Activated CD8-positive, alpha-beta memory T cell treated with anti-CD3 and anti-CD28 coated beads, Interleukin-2, amount 50 U/mL, for 24 hours (primary cell): ENCODE data around the gene KIF26A.
"Not testable (repeated sequence)": the region's sequence is repeated elsewhere in the genome, so short reads cannot be mapped to it uniquely, and the experiment has no call there.

Source experiments
- DNase-seq: peaks from one replicate; pipeline ENCODE4 v3.0.0-alpha.2; 2020; ENCODE audit errors: extremely low read depth

Gene KIF26A

DNA sequence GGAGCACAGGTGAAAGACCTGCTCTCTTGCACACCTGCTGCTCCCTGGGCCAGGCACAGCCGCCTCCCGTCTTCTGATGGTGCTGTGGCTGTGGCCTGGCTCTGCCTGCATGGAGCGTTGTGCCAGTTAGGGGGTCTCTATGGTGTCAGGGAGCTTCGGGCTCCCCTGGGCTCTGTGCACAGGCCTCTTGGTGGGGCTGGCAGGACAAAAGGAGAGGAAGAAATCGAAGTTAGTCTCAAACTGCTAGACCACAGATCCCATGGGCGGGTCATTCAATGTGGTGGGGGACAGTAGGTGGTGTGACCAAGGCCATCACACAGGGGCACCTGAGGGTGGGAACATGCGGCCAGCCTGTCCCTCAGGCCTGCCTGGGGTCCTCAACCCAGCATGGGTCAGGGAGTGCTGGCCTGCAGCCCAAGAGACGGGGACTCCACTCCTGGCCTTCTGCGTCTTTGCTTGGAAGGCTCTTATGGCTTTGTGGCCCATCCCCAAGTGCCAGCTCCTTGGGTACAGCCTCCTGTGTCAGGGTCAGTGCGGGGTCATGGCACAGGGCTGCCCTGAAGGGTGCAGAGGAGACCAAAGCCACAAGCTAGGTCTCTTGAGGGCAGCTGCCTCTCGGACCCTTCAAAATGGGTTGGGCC lies 84.1 kb downstream of the KIF26A start:
- DNase-seq: no peak

DNA sequence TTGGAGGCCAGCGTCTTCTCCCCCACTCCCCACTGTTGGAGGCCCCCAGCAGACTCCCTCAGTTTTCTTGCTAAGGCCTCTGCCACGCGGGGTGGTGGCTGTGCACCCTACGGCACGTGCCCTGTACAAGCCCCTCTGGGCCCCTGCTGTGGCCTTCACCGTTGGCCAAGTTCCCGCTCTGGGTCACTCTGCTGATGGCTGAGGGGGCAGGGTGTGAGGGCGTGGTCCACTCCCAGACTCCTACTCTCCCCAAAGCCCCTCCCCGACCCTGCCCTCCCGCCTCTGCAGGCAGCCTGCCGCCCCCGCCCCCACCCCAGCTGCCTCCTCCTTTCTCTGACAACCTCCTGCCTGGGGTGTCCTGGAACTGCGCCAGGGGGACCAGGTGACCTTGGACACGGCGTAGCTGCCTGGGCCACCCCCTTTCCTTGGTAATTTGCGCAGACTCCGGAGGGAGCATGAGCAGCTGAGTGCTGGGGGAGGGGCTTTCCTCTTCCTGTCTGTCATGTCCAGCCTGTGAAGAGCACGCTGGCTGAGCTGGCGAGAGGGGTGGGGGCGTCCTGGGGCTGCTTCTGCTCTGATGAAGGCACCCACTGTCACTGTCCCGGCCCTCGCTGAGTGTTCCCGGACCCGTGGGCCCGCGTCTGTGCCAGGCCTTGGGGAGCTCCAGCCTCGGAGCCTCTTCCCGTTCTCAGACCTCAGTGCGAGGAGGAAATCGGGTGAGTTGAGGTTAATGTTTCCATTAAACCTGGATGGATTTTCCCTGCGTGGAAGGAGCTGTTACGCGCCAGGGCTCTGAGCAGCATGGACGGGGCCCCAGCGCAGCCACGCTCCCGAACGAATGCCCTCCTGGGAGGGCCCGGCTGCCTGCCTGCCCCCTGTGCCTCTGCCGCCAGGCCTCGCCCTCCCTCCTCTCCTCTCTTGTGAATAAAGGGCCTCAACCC lies 85.0 kb downstream of the KIF26A start:
- DNase-seq: no peak

DNA sequence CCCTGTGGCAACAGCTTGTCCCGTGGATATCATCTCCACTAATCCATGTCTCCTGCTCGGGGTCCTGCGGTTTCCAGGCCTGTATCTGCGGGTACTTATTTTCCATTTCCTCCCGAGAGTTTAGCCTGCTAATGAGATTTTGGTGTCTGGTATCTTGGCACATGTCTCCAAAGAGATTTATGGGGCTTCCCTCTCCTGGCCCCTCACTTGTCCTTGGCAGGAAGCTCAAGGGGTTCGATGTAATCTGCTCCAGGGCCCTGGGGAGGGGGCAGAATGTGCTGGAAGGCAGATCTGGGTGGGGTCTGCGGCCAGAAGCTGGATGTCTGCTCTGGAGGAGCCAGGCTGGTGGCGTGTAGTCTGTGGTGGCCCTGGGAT lies 85.7 kb downstream of the KIF26A start:
- no peak for DNase-seq

DNA sequence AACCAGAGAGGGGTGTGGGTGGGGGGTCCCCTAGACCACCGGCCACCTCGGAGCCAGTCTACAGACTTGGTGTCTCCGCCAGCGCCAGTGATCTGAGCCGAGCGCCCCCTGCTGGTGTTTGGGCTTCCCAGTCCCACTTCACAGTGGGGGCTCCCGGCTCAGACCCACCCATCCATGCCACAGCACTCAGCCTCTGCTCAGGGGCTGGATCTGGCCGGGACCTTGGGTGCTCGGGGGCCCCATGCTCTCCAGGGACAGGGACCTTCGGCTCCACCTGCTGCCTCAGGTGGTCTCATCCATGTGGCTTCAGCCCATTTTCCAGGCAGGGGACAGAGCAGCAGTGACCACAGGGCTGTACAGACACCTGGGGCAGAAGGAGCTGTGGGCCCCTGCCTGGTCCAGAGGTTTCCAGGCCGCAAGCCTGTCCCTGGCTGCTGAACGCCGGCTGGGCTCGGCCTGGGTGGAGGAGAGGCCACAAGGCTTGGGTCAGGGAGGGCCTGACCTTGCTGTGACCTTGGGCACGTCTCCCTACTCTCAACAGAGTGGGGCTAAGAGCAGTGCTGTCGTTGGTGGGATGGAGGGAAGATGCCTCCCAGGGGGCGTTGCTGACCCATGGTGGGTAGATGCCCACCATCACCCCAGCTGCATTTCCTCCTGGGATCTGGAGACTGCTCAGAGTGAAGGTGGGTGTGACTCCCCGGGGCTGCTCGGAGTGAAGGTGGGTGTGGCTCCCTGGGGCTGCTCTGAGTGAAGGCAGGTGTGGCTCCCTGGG lies 86.3 kb downstream of the KIF26A start:
- DNase-seq: peak; percentile 5

DNA sequence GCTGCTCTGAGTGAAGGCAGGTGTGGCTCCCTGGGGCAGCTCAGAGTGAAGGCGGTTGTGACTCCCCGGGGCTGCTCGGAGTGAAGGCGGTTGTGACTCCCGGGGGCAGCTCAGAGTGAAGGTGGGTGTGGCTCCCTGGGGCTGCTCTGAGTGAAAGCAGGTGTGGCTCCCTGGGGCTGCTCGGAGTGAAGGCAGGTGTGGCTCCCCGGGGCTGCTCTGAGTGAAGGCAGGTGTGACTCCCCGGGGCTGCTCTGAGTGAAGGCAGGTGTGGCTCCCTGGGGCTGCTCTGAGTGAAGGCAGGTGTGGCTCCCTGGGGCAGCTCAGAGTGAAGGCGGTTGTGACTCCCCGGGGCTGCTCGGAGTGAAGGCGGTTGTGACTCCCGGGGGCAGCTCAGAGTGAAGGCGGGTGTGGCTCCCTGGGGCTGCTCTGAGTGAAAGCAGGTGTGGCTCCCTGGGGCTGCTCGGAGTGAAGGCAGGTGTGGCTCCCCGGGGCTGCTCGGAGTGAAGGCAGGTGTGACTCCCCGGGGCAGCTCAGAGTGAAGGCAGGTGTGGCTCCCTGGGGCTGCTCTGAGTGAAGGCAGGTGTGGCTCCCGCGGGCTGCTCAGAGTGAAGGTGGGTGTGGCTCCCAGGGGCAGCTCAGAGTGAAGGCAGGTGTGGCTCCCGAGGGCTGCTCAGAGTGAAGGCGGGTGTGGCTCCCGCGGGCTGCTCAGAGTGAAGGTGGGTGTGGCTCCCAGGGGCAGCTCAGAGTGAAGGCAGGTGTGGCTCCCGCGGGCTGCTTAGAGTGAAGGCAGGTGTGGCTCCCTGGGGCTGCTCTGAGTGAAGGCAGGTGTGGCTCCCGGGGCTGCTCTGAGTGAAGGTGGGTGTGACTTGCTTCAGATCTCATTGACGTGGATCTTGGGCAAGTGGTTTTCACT lies 87.1 kb downstream of the KIF26A start:
- not testable (repeated sequence) for DNase-seq

DNA sequence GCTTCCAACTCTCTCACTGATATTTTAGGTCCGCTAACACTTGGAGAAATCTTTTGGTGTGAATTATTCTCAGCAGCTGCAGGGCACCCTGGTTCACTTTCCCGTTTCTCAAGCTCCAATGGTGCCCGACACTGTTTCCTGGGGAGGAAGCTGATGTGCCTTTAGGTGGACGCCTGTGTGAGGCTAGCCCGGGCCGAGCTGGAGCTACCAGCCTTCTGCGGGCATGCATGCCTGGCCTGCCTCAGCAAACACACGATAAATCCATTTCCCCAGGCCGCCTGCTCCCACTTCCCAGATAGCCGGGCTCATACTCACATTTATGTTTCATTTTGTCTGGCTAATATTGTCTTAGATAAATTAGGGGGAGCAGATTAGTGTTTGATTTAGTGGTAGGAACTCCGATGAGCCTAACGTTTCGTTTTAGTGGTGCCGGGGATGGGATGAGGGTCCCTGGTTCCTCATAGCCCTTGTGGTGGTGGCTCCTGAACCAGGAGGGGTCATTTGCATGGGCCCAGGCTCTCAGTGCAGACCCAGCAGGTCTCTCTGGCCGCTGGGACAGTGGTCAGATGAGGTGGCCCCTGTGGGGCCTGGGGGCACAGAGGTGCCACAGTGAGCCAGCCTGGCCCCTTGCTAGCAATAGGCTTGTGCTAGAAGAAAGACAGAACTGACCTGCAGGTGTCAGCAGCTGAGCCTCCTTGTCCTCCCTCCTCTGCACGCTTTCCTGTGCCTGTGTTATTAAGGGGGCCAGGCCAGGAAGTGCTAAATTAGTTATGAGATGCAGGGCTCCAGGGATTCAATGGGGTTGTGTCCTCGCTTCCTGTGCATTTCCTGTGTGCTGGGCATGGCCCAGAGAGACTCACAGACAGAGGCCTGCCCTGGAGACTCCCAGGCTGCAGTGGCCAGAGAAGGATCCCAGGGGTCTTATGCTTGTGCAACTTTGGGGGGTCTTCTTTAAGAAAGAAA lies 88.3 kb downstream of the KIF26A start:
- DNase-seq: no peak

DNA sequence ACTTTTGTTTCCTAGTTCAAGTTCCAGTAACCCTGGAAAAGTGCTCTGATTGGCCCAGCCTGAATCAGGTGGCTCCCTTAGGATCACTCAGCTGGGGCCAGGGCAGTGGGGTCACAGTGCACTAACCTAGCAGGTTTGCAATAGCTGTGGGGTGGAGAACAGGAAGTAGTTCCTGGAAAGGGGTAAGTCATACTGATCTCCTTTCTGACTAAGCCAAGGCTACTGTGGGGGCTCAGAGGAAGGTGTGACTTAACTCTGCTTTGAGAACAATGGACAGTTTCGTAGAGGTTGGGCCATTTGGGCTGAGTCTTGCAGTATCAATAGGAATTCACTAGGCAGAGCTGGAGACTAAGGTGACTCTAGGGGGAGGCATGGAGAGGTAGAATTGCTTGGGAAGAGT lies 89.4 kb downstream of the KIF26A start:
- no peak for DNase-seq

DNA sequence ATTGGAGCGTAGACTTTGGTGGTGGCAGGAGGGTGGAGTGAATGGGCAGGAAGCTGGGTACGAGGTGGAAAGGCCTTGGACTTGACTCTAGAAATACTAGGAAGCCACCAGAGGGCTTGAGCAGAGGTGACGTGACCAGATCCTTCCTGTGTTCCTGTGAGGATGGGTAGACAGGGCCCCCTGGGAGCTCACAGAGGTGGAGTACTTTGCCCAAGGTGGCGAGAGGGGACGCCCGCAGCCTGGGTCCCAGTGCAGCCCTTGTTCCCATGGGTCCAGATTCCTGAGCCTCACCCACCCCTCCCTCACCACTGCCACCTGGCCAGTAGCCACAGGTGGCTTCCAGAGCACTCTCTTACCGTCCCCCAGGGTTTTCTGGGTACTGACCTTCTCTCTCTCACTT lies 89.8 kb downstream of the KIF26A start:
- DNase-seq: no peak

DNA sequence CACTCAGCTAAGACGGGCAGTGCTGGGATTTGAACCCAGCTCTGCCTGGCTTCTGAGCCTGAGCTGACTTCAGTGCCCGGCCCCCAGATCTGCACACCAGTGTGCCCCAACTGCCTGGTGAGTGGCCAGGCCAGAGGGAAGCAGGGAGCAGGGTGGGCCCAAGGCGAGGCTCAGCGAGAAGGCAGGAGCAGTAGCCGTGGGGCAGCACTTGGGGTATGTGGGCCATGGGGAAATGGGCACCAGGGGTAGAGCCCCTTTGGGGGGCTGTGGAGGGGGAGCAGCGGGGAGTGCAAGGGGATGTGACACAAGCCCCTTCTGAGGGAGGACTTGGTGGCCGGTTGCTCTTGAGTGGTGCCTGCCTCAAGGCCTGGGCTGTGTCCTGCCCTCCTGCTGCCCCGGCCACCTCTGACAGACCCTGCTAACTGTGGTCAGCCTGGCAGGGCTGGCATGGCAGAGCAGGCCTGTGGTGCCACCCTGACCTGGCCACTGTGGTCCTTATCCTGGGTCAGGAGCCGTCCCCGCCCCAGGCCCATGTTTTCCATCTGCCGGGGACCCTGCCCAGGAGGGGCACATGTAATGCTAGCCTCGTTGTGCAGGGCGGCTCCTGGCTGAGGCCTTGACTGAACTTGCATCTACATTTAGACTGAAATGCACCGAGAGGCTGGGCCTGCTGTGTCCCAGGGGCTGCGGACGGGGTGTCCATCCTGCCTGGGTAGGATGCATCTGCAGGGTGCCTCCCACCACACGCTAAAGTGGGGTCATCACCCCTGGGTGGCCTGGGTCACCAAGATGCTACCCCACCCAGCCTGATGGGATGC lies 90.5 kb downstream of the KIF26A start:
- DNase-seq: no peak

DNA sequence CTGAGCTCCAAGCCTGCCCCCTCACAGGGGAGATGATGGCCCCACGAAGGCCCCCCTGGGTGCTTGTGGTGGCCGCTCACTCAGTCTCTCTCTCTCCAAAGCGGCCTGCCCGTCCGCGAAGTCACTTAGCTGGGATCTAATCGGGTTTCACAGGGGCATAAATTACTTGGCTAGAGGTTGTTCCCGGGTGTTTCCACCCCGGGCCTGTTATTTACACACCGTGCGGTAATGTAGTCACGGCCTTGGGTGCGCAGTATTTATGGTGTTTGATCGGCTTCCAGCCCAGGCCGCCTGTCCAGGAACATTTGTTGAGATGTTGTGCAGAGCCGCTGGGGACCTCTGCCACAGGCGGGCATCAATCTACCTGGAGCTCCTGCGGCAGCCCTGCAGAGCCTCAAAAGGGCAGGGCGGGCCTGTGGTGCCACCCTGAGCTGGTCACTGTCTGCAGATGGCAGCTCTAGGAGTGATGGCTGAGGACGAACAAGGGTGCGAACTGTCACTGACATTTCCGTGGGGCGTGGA lies 91.2 kb downstream of the KIF26A start:
- DNase-seq: no peak

DNA sequence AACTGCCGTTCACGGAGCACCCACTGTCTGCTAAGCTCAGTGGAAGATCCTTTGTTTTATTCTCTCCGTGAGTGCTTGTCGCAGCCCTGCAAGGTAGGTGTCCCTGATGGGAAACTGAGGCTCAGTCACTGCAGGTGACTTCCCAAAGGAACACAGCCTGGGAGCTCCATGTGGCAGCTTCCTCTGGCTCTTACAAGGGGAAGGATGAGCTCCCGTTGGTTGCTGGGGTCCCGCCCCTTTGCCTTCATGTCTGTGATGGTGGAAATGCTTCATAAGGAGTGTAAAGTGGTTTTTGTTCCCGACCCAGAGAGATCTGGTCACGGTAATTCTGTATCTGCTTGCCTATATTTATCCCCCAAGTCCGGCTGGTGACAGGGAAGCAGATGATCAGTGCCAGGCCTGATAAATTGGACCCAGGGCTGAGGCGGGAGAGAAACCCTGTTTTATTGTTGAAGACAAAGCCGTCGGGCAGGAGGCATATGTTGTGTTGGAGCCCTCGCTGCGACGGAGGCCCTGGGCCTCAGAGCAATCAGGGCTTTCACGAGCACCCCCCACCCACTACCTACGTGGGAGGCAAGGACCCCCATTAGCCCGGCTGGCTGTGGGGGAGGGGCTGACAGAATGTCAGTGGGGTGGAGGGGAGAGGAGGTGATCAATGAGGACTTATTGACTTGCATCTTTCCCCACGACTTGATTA lies 91.9 kb downstream of the KIF26A start:
- DNase-seq: no peak
